Measurements from ENCODE around the gene EDC3. TPM values are rescaled to one million over a fixed set of nuclear protein-coding genes. Genes with fewer than 3 reads are reported as not detected.

The EDC3 gene
- total and polyA plus RNA-seq, 9 of the 15 experiments (the other 6 are each of a cell fraction or from before 2014, with no cell fraction given), result 11.7 to 63.9 (median 32.8) TPM

DNA sequence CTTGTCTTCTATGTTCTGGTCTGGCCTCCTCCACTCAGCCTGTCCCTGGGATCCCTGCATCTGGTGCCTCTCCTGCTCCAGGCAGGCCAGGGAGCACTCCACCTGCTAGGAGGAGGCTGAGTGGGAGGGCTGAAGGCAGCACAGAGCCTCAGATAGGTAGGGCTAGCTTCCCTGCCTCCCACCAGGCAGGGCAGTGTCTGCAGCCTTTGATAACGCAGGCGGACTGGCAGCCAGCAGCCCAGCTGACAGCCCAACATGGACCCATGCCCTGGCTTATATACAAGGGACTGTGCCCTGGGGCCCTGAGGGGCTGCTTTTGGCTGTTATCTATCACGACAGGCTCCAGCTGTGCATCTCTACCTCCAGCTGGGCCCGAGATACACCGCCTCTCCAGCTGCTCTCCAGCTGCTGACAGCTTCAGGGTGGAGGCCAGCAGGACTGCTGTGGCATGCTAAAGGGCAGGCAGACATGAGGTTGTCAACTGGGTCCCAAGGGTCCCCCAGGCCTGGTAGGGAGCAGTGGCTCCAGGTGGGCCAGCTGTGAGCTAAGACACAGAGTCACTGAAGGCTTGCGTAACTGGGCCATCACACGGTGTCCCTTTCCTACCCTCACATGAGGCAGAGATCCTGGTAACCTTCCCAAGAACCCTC is 85.4 kb downstream of the EDC3 start (continued):
- TF ChIP-seq, protein P1, sequence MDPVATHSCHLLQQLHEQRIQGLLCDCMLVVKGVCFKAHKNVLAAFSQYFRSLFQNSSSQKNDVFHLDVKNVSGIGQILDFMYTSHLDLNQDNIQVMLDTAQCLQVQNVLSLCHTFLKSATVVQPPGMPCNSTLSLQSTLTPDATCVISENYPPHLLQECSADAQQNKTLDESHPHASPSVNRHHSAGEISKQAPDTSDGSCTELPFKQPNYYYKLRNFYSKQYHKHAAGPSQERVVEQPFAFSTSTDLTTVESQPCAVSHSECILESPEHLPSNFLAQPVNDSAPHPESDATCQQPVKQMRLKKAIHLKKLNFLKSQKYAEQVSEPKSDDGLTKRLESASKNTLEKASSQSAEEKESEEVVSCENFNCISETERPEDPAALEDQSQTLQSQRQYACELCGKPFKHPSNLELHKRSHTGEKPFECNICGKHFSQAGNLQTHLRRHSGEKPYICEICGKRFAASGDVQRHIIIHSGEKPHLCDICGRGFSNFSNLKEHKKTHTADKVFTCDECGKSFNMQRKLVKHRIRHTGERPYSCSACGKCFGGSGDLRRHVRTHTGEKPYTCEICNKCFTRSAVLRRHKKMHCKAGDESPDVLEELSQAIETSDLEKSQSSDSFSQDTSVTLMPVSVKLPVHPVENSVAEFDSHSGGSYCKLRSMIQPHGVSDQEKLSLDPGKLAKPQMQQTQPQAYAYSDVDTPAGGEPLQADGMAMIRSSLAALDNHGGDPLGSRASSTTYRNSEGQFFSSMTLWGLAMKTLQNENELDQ (CRISPR knock-in tag; IDR thresholded peaks at IDR 0.05; ENCODE audit: borderline replicate concordance), result no peak
- TF ChIP-seq BHLHE40 (IDR thresholded peaks at IDR 0.05; ENCODE audit: low read length) (peak; percentile 80), ARNT (IDR thresholded peaks at IDR 0.05) (peak; percentile 37 to 89; a peak in 2 of 4 replicates), NFXL1 (CRISPR knock-in tag; IDR thresholded peaks at IDR 0.05) (0 out of 2 replicates have a peak, but pooled peaks have one; percentile 62), MYNN (IDR thresholded peaks at IDR 0.05) (peak; percentile 98), MYNN (CRISPR knock-in tag; IDR thresholded peaks at IDR 0.05) (no peak), PPARD (CRISPR knock-in tag; IDR thresholded peaks at IDR 0.05) (peak; percentile 32; the same call in 1 of the 2 replicates), HNRNPK (IDR thresholded peaks at IDR 0.05; ENCODE audit: low read depth, low read length, poor library complexity, severe bottlenecking) (no peak), TRIM24 (IDR thresholded peaks at IDR 0.05) (peak; percentile 99), NFIX (CRISPR knock-in tag; IDR thresholded peaks at IDR 0.05; ENCODE audit: low read depth) (no peak), ERF (CRISPR knock-in tag; IDR thresholded peaks at IDR 0.05) (peak; percentile 52; the same call in 1 of the 2 replicates), POLR2AphosphoS2 (IDR thresholded peaks at IDR 0.05; ENCODE audit: low read length) (no peak), TAF9B (IDR thresholded peaks at IDR 0.05; ENCODE audit: partially characterized antibody) (peak; percentile 100)
- TF ChIP-seq, protein P2, sequence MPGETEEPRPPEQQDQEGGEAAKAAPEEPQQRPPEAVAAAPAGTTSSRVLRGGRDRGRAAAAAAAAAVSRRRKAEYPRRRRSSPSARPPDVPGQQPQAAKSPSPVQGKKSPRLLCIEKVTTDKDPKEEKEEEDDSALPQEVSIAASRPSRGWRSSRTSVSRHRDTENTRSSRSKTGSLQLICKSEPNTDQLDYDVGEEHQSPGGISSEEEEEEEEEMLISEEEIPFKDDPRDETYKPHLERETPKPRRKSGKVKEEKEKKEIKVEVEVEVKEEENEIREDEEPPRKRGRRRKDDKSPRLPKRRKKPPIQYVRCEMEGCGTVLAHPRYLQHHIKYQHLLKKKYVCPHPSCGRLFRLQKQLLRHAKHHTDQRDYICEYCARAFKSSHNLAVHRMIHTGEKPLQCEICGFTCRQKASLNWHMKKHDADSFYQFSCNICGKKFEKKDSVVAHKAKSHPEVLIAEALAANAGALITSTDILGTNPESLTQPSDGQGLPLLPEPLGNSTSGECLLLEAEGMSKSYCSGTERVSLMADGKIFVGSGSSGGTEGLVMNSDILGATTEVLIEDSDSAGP (CRISPR knock-in tag; IDR thresholded peaks at IDR 0.05), result no peak
- TF ChIP-seq, protein P3, sequence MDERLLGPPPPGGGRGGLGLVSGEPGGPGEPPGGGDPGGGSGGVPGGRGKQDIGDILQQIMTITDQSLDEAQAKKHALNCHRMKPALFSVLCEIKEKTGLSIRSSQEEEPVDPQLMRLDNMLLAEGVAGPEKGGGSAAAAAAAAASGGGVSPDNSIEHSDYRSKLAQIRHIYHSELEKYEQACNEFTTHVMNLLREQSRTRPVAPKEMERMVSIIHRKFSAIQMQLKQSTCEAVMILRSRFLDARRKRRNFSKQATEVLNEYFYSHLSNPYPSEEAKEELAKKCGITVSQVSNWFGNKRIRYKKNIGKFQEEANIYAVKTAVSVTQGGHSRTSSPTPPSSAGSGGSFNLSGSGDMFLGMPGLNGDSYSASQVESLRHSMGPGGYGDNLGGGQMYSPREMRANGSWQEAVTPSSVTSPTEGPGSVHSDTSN (CRISPR knock-in tag; IDR thresholded peaks at IDR 0.05; ENCODE audit: low read depth), result no peak
- TF ChIP-seq, protein P3 (tag; conservative IDR thresholded peaks at IDR 0.05; ENCODE audit: low read depth), result peak; percentile 37; the same call in 1 of the 2 replicates
- TF ChIP-seq, protein P4, sequence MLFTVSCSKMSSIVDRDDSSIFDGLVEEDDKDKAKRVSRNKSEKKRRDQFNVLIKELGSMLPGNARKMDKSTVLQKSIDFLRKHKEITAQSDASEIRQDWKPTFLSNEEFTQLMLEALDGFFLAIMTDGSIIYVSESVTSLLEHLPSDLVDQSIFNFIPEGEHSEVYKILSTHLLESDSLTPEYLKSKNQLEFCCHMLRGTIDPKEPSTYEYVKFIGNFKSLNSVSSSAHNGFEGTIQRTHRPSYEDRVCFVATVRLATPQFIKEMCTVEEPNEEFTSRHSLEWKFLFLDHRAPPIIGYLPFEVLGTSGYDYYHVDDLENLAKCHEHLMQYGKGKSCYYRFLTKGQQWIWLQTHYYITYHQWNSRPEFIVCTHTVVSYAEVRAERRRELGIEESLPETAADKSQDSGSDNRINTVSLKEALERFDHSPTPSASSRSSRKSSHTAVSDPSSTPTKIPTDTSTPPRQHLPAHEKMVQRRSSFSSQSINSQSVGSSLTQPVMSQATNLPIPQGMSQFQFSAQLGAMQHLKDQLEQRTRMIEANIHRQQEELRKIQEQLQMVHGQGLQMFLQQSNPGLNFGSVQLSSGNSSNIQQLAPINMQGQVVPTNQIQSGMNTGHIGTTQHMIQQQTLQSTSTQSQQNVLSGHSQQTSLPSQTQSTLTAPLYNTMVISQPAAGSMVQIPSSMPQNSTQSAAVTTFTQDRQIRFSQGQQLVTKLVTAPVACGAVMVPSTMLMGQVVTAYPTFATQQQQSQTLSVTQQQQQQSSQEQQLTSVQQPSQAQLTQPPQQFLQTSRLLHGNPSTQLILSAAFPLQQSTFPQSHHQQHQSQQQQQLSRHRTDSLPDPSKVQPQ (CRISPR knock-in tag; IDR thresholded peaks at IDR 0.05; ENCODE audit: borderline replicate concordance), result peak; percentile 67; the same call in 1 of the 2 replicates
- TF ChIP-seq, protein P5, sequence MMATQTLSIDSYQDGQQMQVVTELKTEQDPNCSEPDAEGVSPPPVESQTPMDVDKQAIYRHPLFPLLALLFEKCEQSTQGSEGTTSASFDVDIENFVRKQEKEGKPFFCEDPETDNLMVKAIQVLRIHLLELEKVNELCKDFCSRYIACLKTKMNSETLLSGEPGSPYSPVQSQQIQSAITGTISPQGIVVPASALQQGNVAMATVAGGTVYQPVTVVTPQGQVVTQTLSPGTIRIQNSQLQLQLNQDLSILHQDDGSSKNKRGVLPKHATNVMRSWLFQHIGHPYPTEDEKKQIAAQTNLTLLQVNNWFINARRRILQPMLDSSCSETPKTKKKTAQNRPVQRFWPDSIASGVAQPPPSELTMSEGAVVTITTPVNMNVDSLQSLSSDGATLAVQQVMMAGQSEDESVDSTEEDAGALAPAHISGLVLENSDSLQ (IDR thresholded peaks at IDR 0.05), result peak; percentile 57

Data from K562 (cell line).